HG03095 (cell line): ENCODE data around the gene TM6SF1.
"Not testable (repeated sequence)": the region's sequence is repeated elsewhere in the genome, so short reads cannot be mapped to it uniquely, and the experiment has no call there.

ENCODE experiments used
- ATAC-seq: cut with Tn5 transposase; IDR thresholded peaks from one replicate; pipeline ENCODE4 v1.9.1; 2021; ENCODE audit warnings: moderate library complexity; ENCODE audit not compliant: unreplicated experiment

The TM6SF1 gene

DNA sequence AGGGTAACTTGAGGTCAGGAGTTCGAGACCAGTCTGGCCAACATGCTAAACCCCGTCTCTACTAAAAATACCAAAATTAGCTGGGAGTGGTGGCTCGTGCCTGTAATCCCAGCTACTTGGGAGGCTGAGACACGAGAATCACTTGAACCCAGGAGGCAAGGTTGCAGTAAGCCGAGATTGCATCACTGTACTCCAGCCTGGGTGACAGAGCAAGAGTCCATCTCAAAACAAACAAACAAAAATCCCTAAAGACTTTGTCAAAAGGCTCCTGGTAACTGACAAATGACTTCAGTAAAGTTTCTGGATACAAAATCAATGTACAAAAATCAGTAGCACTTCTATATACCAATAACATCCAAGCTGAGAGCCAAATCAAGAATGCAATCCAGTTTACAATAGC lies 62.1 kb downstream of the TM6SF1 start:
- not testable (repeated sequence) for ATAC-seq

GRCh38 chr15:83170474-83171165 lies 63.2 kb downstream of the TM6SF1 start:
- no peak for ATAC-seq

DNA sequence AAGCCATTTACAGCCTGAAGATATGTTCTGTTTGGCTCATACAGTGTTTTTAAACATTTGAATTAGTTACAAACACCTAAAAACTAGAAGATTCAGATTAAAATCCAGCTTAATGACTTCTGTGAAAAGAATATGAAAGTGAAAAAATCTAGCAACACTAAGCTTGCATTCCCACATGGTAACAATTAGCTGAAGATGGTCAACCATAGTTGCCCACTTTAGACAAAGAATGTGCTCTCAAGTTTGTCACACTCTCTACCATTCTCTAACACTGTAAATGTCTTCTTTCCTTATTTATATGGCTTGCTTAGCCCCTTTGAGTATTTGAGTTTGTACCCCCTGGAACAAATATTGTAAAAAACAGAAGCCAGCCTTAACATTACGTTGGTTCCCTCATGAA lies 67.4 kb downstream of the TM6SF1 start:
- ATAC-seq: no peak

- no peak for ATAC-seq
These were observed 70.9 kb downstream of the TM6SF1 start for GRCh38 chr15:83178390-83178789.

DNA sequence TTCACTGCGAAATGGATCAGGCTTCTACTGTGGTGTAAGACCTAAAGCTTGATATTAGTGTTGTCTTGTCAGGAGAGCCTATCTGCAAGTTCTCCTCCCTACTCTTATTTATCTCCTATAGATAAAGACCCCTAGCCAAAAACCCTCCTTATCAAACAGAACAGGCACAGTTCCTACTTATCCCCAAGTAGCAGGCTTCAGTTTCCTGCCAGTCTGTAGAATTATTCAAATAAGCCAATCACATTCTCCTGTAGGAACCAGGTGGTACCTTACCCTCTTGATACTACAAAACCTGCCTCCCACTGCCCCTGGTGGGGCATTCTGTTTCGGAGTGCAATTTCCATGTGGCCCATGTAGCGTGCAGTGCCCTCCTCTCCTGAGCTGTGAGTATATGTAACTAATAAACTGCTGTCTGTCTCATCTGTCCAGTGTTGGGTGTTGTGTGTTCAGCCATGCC lies 71.5 kb downstream of the TM6SF1 start:
- ATAC-seq: no peak

DNA sequence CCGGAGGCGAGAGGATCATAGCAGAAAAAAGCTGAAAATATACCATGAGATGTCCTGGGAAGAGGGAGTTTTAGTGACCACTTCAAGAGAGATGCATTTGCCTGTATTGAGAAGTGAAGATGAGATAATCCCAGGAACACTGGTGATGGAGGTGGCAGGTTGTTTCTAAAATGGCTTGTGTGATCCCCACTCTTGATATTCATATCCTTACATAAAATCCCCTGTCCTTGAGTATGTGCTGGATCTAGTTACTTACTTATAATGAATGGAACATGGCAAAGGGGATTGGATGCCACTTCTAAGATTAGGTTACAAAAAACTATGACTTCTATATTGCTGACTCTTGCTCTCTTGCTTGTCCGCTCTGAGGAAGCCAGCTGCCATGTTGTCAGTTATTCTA lies 78.1 kb downstream of the TM6SF1 start:
- ATAC-seq: no peak
